GM18508 (cell line): ENCODE data around the gene MRAS.
"Not testable (repeated sequence)": the region's sequence is repeated elsewhere in the genome, so short reads cannot be mapped to it uniquely, and the experiment has no call there.

Source experiments
- ATAC-seq: cut with Tn5 transposase; IDR thresholded peaks from one replicate; pipeline ENCODE4 v1.9.1; 2021; ENCODE audit warnings: moderate number of reproducible peaks; ENCODE audit not compliant: insufficient read depth, unreplicated experiment

MRAS gene

GRCh38 chr3:138408751-138409570 is 60.6 kb downstream of the MRAS start:
- no peak for ATAC-seq

GRCh38 chr3:138412821-138413551 is 64.6 kb downstream of the MRAS start:
- ATAC-seq: no peak

GRCh38 chr3:138416236-138416635 is 67.9 kb downstream of the MRAS start:
- not testable (repeated sequence) for ATAC-seq

GRCh38 chr3:138417559-138417982 is 69.2 kb downstream of the MRAS start:
- ATAC-seq: no peak

GRCh38 chr3:138418601-138419206 is 70.3 kb downstream of the MRAS start:
- ATAC-seq: no peak

GRCh38 chr3:138423316-138423715 is 74.9 kb downstream of the MRAS start:
- ATAC-seq: no peak

GRCh38 chr3:138424323-138424722 is 75.9 kb downstream of the MRAS start:
- ATAC-seq: no peak

- no peak for ATAC-seq
Measured at GRCh38 chr3:138426211-138426610, 77.8 kb downstream of the MRAS start.

GRCh38 chr3:138426754-138427153 is 78.4 kb downstream of the MRAS start:
- ATAC-seq: not testable (repeated sequence)

GRCh38 chr3:138429665-138430064 is 81.3 kb downstream of the MRAS start:
- no peak for ATAC-seq

GRCh38 chr3:138432576-138433240 is 84.3 kb downstream of the MRAS start:
- ATAC-seq: no peak

GRCh38 chr3:138433892-138434275 is 85.5 kb downstream of the MRAS start:
- ATAC-seq: no peak

GRCh38 chr3:138434276-138434874 is 86.0 kb downstream of the MRAS start, which contains the start of gene ESYT3:
ESYT3 (plus strand) TSS chr3:138434616; CDS start chr3:138434799, 183 bp downstream.
- no peak for ATAC-seq

- ATAC-seq: no peak
Measured at GRCh38 chr3:138434875-138435772, 86.7 kb downstream of the MRAS start.

- ATAC-seq: no peak
Measured at GRCh38 chr3:138435840-138436239, 87.5 kb downstream of the MRAS start.

GRCh38 chr3:138437281-138437680 is 88.9 kb downstream of the MRAS start:
- no peak for ATAC-seq

GRCh38 chr3:138438896-138439295 is 90.5 kb downstream of the MRAS start:
- ATAC-seq: no peak

- no peak for ATAC-seq
Measured at GRCh38 chr3:138439646-138440045, 91.3 kb downstream of the MRAS start.

- ATAC-seq: no peak
Measured at GRCh38 chr3:138440121-138440521, 91.7 kb downstream of the MRAS start.
